AG04450 (cell line): ENCODE data around the gene AP5Z1. TPM values are rescaled to one million over a fixed set of nuclear protein-coding genes. Genes with fewer than 3 reads are reported as not detected.

Experiments used
- CTCF ChIA-PET: fragments of 300-600, 350-600 bp; formaldehyde crosslinking; extraction: SDS; loops from one replicate; lab custom pipeline; 2022; ENCODE audit warnings: antibody characterized with exemption, inconsistent platforms; lab: Charles Lee
- POLR2A ChIA-PET: fragments of 350-600 bp; formaldehyde crosslinking; extraction: SDS; loops from one replicate; lab custom pipeline; 2021; ENCODE audit warnings: antibody characterized with exemption, inconsistent platforms; lab: Yijun Ruan, JAX
- DNase-seq: peaks from one replicate; pipeline ENCODE4 v3.0.0-alpha.2; 2011; ENCODE audit warnings: low read depth, low spot score
- H3K27ac ChIP-seq: one replicate; pipeline ENCODE4 v1.5.1; 2012; ENCODE audit warnings: low read depth, low read length, control low read depth
- H3K27me3 ChIP-seq: one replicate; pipeline ENCODE4 v1.6.0; 2012; ENCODE audit warnings: low read length; ENCODE audit not compliant: control insufficient read depth, insufficient read depth
- H3K4me3 ChIP-seq: 2 replicates; pipeline ENCODE4 v1.5.1; 2011; ENCODE audit warnings: mild to moderate bottlenecking, low read depth, low read length, control low read depth
- H3K9me3 ChIP-seq: 2 replicates; pipeline ENCODE4 v1.5.1; 2012; ENCODE audit warnings: low read length; ENCODE audit not compliant: control insufficient read depth, insufficient read depth
- CTCF ChIP-seq: IDR thresholded peaks from 2 replicates; pipeline ENCODE4 v1.5.1; 2011; ENCODE audit warnings: low read depth, low read length, control low read depth, inconsistent platforms
- polyA plus RNA-seq: library from polyadenylated mRNA; depleted of rRNA; stranded (reverse); fragments of >200 nt; gene quantifications from 2 replicates; pipeline ENCODE4 v1.2.3, GENCODE V29; 2011

Gene AP5Z1
- polyA plus RNA-seq, 1 experiment, result 12.6 TPM

- DNase-seq, result no peak
- peaks cover 18% of the 10 kb centered on the region; the same call in 1 of the 2 replicates for H3K9me3 ChIP-seq
- no peaks in the 10 kb centered on the region for H3K27me3 ChIP-seq
- TF ChIP-seq CTCF, result no peak
- no peak overlapping the region for H3K27ac ChIP-seq
- ChIA-PET POLR2A (no interaction called here), CTCF (no interaction called here)
- H3K4me3 ChIP-seq, result no peak overlapping the region
These were observed 12.7 kb downstream of the AP5Z1 start for GRCh38 chr7:4787947-4788626.

- ChIA-PET CTCF (no interaction called here), POLR2A (no interaction called here)
- no peak for TF ChIP-seq CTCF
- Histone ChIP-seq H3K9me3 (peaks cover 18% of the 10 kb centered on the region; the same call in 1 of the 2 replicates), H3K27me3 (no peaks in the 10 kb centered on the region), H3K27ac (no peak overlapping the region), H3K4me3 (no peak overlapping the region)
- no peak for DNase-seq
These were observed 13.3 kb downstream of the AP5Z1 start for GRCh38 chr7:4788627-4789189.

- CTCF ChIA-PET, result no interaction called here
- no peak for DNase-seq
- POLR2A ChIA-PET, result interaction anchor here (0.6 kb wide), 1 partner anchor 61 kb away, joined by 3 read pairs; no protein-coding TSS in a partner anchor
- peaks cover 18% of the 10 kb centered on the region; the same call in 1 of the 2 replicates for H3K9me3 ChIP-seq
- no peaks in the 10 kb centered on the region for H3K27me3 ChIP-seq
- no peak for TF ChIP-seq CTCF
- no peak overlapping the region for H3K4me3 ChIP-seq
- no peak overlapping the region for H3K27ac ChIP-seq
These were observed 14.0 kb downstream of the AP5Z1 start for GRCh38 chr7:4789194-4790077.

- Histone ChIP-seq H3K27ac (no peak overlapping the region), H3K9me3 (peaks cover 18% of the 10 kb centered on the region; the same call in 1 of the 2 replicates), H3K27me3 (no peaks in the 10 kb centered on the region), H3K4me3 (no peak overlapping the region)
- no peak for TF ChIP-seq CTCF
- DNase-seq, result no peak
- CTCF ChIA-PET, result interaction anchor here (0.7 kb wide), 1 partner anchor 65 kb away, joined by 3 read pairs; no protein-coding TSS in a partner anchor
- POLR2A ChIA-PET, result interaction anchor here (0.6 kb wide), 1 partner anchor 62 kb away, joined by 3 read pairs; no protein-coding TSS in a partner anchor
These were observed 14.6 kb downstream of the AP5Z1 start for GRCh38 chr7:4790078-4790465.
